ENCODE results near the gene PLAAT4. TPM values are rescaled to one million over a fixed set of nuclear protein-coding genes. Genes with fewer than 3 reads are reported as not detected.

The PLAAT4 gene
- total RNA-seq, 2 experiments from 2014 or later: 97.5 to 99.8 TPM

Other genes starting within 250 kb of the PLAAT4 start
- gene SLC22A9, start 167.0 kb upstream of the PLAAT4 start, total RNA-seq: not detected
- gene PLAAT5, start 45.6 kb upstream of the PLAAT4 start, total RNA-seq: under 1 TPM; 0.11 to 0.68 TPM
- gene LGALS12, start 30.7 kb upstream of the PLAAT4 start, total RNA-seq: not detected
- gene PLAAT2, start 26.6 kb downstream of the PLAAT4 start, total RNA-seq: under 1 TPM in 1 of 2 experiments, not detected in 1; 0.57 TPM
- 10 to 100 TPM in 1 of 2 experiments, 1 to 10 TPM in 1; 9.7 to 10.4 TPM for gene PLAAT3, start 77.6 kb downstream of the PLAAT4 start, total RNA-seq
- gene ATL3, start 134.6 kb downstream of the PLAAT4 start, total RNA-seq: 10 to 100 TPM; 35.1 to 37.3 TPM
- 10 to 100 TPM; 62.2 to 62.4 TPM for gene RTN3, start 144.7 kb downstream of the PLAAT4 start, total RNA-seq
- 1 to 10 TPM; 4.5 to 5.6 TPM for gene ZFTA, start 232.0 kb downstream of the PLAAT4 start, total RNA-seq

All from activated CD8-positive, alpha-beta T cell treated with anti-CD3 and anti-CD28 coated beads, Interleukin-2, amount 10 ng/mL, durations not matched to agents 7 days and 5 days (primary cell).